Spleen (tissue), 11 donors: ENCODE results near the gene NUFIP1. TPM values are rescaled to one million over a fixed set of nuclear protein-coding genes. Genes with fewer than 3 reads are reported as not detected.

ENCODE experiments used
- DNase-seq: peaks from one replicate; pipeline ENCODE4 v3.0.0-alpha.2; 2020
- H3K27ac ChIP-seq, 8 donors: fragments of 200-600 bp; sonication (generic) in 7 of 8; 1 replicate in 4 of 8; 2 replicates in 4 of 8; pipeline versions ENCODE4 v1.5.0 to v1.8.0; 2016 to 2021; ENCODE audit warnings: inconsistent platforms in 4 of 8, mild to moderate bottlenecking in 4 of 8, moderate library complexity in 1 of 8
- H3K27me3 ChIP-seq, 7 donors: fragments of 200-600 bp; sonication (generic) in 6 of 7; replicated peaks in 1 of 7; 1 replicate in 4 of 7; 2 replicates in 3 of 7; pipeline versions ENCODE4 v1.5.0 to v1.8.0; 2016 to 2021; ENCODE audit warnings: inconsistent platforms in 3 of 7, mild to moderate bottlenecking in 1 of 7
- H3K36me3 ChIP-seq, 6 donors: fragments of 200-600 bp; sonication (generic) in 5 of 6; 1 replicate in 4 of 6; 2 replicates in 2 of 6; pipeline versions ENCODE4 v1.5.0 to v1.8.0; 2016 to 2021; ENCODE audit warnings: inconsistent platforms in 2 of 6
- H3K4me1 ChIP-seq, 6 donors: fragments of 200-600 bp; sonication (generic) in 5 of 6; 1 replicate in 3 of 6; 2 replicates in 3 of 6; pipeline versions ENCODE4 v1.5.0 to v1.8.0; 2016 to 2021; ENCODE audit warnings: inconsistent platforms in 3 of 6
- H3K4me3 ChIP-seq, 8 donors: fragments of 200-600 bp; sonication (generic) in 7 of 8; 1 replicate in 4 of 8; 2 replicates in 4 of 8; pipeline versions ENCODE4 v1.5.0 to v1.8.0; 2016 to 2021; ENCODE audit warnings: inconsistent platforms in 4 of 8, mild to moderate bottlenecking in 4 of 8, moderate library complexity in 2 of 8
- H3K9me3 ChIP-seq, 8 donors: fragments of 200-600 bp; sonication (generic) in 7 of 8; 1 replicate in 4 of 8; 2 replicates in 4 of 8; pipeline versions ENCODE4 v1.5.0 to v1.8.0; 2016 to 2021; ENCODE audit warnings: inconsistent platforms in 4 of 8
- POLR2A ChIP-seq, 3 donors: fragments of 450-650 bp; IDR thresholded peaks; one replicate each; pipeline ENCODE4 v1.5.1; 2017; ENCODE audit warnings: antibody characterized with exemption in 3 of 3, mild to moderate bottlenecking in 1 of 3
- POLR2AphosphoS5 ChIP-seq, 3 donors: sonication (generic); formaldehyde crosslinking; IDR thresholded peaks; one replicate each; pipeline ENCODE4 v1.5.1; 2017; ENCODE audit warnings: antibody characterized with exemption in 3 of 3
- WGBS, 5 donors: extraction: QIAGEN DNeasy Blood & Tissue Kit in 3 of 5; methylation state at CpG; one replicate each; pipeline versions ENCODE4 v1.1.5 to v1.1.7; 2013 to 2018; 5-methylcytosine and 5-hydroxymethylcytosine counted together
- intact Hi-C: fragments of 100-400 bp; cut with DNase I; formaldehyde crosslinking; loops from one replicate; pipeline ENCODE4 v1.15.0; 2023; ENCODE audit warnings: low total_unique reads
- polyA plus RNA-seq, 3 donors: library from polyadenylated mRNA; stranded (reverse); fragments of 200-250 nt; gene quantifications; one replicate each; pipeline ENCODE4 v1.2.1, GENCODE V29; 2013
- total RNA-seq, 7 donors: library from RNA; depleted of rRNA in 3 of 7; stranded (reverse); fragments of >200 nt in 3 of 7; fragmentation: NEBNext Ultra II Directional in 4 of 7; extraction: Animal tissue kit (Norgen Biotek cat#: 25700) in 4 of 7; gene quantifications; one replicate each; pipeline versions ENCODE4 v1.1.0 to v1.2.1, GENCODE V29; 2016 to 2021
- TF ChIP-seq, protein P1 (sequence below), 11 experiments: fragments of 200-600 bp in 7 of 11; fragments of 450-650 bp in 4 of 11; sonication (generic) in 4 of 11; IDR thresholded peaks in 8 of 11; conservative IDR thresholded peaks in 3 of 11; 1 replicate in 7 of 11; 2 replicates in 4 of 11; pipeline versions ENCODE4 v1.4.0 to v1.8.0; 2016 to 2021; ENCODE audit warnings: antibody characterized with exemption in 11 of 11, inconsistent platforms in 4 of 11, mild to moderate bottlenecking in 1 of 11
- donor health status: healthy with polysubstance abuse.
- donor health status: DM: no; HTN: no; CAD: no; lungs with moderate emphysema.
- donor health status: DM: no; HTN: no; CAD: no.
- donor health status: Bipolar disorder and iron deficiency.
- donor health status: healthy.
- donor health status: DM: no; HTN: no; CAD: no.
- donor health status: DM: yes; HTN: yes; CAD: no.

Gene NUFIP1
- total and polyA plus RNA-seq, 10 donors: 2.1 to 4.9 (median 3.3) TPM

GRCh38 chr13:44967704-44968433, 21.4 kb downstream of the NUFIP1 start:
- Histone ChIP-seq H3K36me3 (peaks cover 3 to 55% (median 26%) of the 10 kb centered on the region in 6 donors), H3K4me1 (peaks cover 0 to 31% (median 12%) of the 10 kb centered on the region in 6 donors), H3K27ac (peak overlapping the region in 6 of 8 donors; percentile 29 to 72 (median 52)), H3K9me3 (peaks cover 0 to 6% (median 4%) of the 10 kb centered on the region in 8 donors), H3K27me3 (no peaks in the 10 kb centered on the region), H3K4me3 (no peak overlapping the region)
- intact Hi-C loops: loop anchor here (5.0 kb wide), 1 partner anchor 486 kb away; no protein-coding TSS in a partner anchor
- DNase-seq: no peak
- WGBS, 5 donors: 51 to 68% (median 55%) methylated on average over 3 of the region's 3 CpGs
- TF ChIP-seq POLR2A (IDR thresholded peaks at IDR 0.05) (no peak), POLR2AphosphoS5 (IDR thresholded peaks at IDR 0.05) (no peak)
- TF ChIP-seq, protein P1, sequence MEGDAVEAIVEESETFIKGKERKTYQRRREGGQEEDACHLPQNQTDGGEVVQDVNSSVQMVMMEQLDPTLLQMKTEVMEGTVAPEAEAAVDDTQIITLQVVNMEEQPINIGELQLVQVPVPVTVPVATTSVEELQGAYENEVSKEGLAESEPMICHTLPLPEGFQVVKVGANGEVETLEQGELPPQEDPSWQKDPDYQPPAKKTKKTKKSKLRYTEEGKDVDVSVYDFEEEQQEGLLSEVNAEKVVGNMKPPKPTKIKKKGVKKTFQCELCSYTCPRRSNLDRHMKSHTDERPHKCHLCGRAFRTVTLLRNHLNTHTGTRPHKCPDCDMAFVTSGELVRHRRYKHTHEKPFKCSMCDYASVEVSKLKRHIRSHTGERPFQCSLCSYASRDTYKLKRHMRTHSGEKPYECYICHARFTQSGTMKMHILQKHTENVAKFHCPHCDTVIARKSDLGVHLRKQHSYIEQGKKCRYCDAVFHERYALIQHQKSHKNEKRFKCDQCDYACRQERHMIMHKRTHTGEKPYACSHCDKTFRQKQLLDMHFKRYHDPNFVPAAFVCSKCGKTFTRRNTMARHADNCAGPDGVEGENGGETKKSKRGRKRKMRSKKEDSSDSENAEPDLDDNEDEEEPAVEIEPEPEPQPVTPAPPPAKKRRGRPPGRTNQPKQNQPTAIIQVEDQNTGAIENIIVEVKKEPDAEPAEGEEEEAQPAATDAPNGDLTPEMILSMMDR (IDR thresholded peaks at IDR 0.05 in 8 of 11, conservative IDR thresholded peaks at IDR 0.05 in 3 of 11): no peak

DNA sequence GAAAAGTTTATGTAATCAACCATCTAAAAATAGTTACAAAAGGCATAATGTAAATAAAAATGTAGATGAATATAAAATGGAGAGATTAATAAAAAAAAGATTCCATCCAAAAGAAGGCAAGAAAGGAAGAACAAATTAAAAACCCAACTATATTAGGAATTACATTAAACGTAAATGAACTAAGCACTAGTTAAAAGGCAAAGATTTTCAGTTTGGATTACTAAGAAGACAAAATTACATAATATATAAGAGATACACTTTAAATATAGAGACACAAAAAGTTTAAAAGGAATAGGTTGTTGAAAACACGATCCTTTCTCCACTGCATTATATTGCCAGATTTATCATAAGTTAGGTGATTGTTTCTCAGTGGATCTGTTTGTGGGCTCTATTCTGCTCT, 27.3 kb downstream of the NUFIP1 start:
- no peak overlapping the region for H3K27ac ChIP-seq

DNA sequence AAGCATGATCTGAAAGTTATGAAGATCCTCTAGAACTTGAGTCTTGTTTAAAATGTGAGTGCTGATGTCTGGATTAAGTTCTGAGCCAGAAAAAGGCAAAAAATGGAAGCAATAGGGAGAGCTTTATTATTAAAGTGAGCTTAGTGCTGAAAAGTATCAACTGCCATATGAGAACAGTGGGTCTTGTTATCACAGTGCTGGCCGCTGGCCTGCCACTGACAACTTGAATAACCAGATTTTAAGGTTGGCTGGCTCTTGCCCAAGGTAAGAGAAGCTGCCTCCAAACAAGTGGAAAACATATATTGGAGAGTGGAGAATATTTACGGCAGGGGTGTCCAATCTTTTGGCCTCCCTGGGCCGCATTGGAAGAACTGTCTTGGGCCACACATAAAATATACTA, 33.9 kb downstream of the NUFIP1 start:
- Histone ChIP-seq H3K9me3 (no peaks in the 10 kb centered on the region), H3K27me3 (no peaks in the 10 kb centered on the region), H3K27ac (no peak overlapping the region), H3K4me1 (no peaks in the 10 kb centered on the region), H3K36me3 (peaks cover 0 to 57% (median 0%) of the 10 kb centered on the region in 6 donors), H3K4me3 (no peak overlapping the region)
- intact Hi-C loops: no loop called here
- WGBS, 5 donors: 94 to 98% (median 96%) methylated on average over 3 of the region's 3 CpGs
- no peak for DNase-seq
- TF ChIP-seq POLR2A (IDR thresholded peaks at IDR 0.05) (no peak), POLR2AphosphoS5 (IDR thresholded peaks at IDR 0.05) (no peak)
- TF ChIP-seq, protein P1 (IDR thresholded peaks at IDR 0.05 in 8 of 11, conservative IDR thresholded peaks at IDR 0.05 in 3 of 11): no peak

More for the DNA sequence above, 27.3 kb downstream of the NUFIP1 start:
- no peak for TF ChIP-seq POLR2AphosphoS5 (IDR thresholded peaks at IDR 0.05)
- TF ChIP-seq, protein P1 (IDR thresholded peaks at IDR 0.05 in 8 of 11, conservative IDR thresholded peaks at IDR 0.05 in 3 of 11): no peak
- TF ChIP-seq POLR2A (IDR thresholded peaks at IDR 0.05): no peak
- no peaks in the 10 kb centered on the region for H3K27me3 ChIP-seq
- DNase-seq: no peak
- H3K4me1 ChIP-seq: peaks cover 0 to 2% (median 0%) of the 10 kb centered on the region in 6 donors
- peaks cover 0 to 23% (median 21%) of the 10 kb centered on the region in 8 donors for H3K9me3 ChIP-seq
- intact Hi-C loops: no loop called here
- H3K4me3 ChIP-seq: no peak overlapping the region
- 94 to 99% (median 99%) methylated on average over 2 of the region's 2 CpGs for WGBS, 5 donors
- peaks cover 3 to 99% (median 41%) of the 10 kb centered on the region in 6 donors for H3K36me3 ChIP-seq

DNA sequence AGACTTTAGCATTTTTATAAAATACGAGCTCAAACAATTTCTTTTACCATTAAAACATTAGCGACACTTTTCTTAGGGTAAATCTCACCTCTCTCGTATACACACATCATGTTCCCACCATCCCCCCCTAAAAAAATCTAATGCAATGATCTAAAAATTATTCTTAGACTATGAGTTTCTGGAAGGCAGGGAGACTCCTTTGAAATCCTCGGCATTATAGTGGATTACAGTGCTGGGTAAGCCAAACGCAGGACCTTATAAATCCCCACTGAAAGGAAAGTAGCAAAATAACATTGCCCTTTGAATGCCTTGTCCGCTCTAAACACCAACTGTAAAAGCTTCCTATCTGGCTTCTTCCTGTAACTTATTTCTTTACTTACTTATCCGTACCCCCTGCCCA, 35.0 kb downstream of the NUFIP1 start:
- Histone ChIP-seq H3K27ac (no peak overlapping the region), H3K9me3 (no peaks in the 10 kb centered on the region), H3K27me3 (no peaks in the 10 kb centered on the region), H3K36me3 (peaks cover 0 to 55% (median 2%) of the 10 kb centered on the region in 6 donors), H3K4me3 (no peak overlapping the region), H3K4me1 (no peaks in the 10 kb centered on the region)
- no peak for TF ChIP-seq POLR2AphosphoS5 (IDR thresholded peaks at IDR 0.05)
- intact Hi-C loops: no loop called here
- WGBS, 5 donors: 94 to 97% (median 96%) methylated on average over 7 of the region's 7 CpGs
- DNase-seq: no peak
